ENCODE measurements around the gene CT45A7. TPM values are rescaled to one million over a fixed set of nuclear protein-coding genes. Genes with fewer than 3 reads are reported as not detected.
"Not testable (repeated sequence)": the region's sequence is repeated elsewhere in the genome, so short reads cannot be mapped to it uniquely, and the experiment has no call there.

Gene CT45A7
- not detected for total RNA-seq

- not testable (repeated sequence) for H3K36me3 Mint-ChIP-seq; ATAC-seq; H3K27ac Mint-ChIP-seq; H3K9me3 Mint-ChIP-seq; DNase-seq (ENCODE audit: low spot score in 2 of 2)
Observed at GRCh38 chrX:135837180-135837579, at the start of gene CT45A7. Gene CT45A7 (minus strand): TSS chrX:135837280. CDS start chrX:135833533, 3,747 bp downstream.

- ATAC-seq; H3K9me3 Mint-ChIP-seq; H3K36me3 Mint-ChIP-seq; H3K27ac Mint-ChIP-seq; DNase-seq (ENCODE audit: low spot score in 2 of 2): not testable (repeated sequence)
Observed at GRCh38 chrX:135882741-135883140, 45.7 kb upstream of the CT45A7 start.

GRCh38 chrX:135871712-135872111 lies 34.6 kb upstream of the CT45A7 start, which contains the start of gene CT45A9:
Gene CT45A9 (minus strand): TSS chrX:135871812. CDS start chrX:135868061, 3,751 bp downstream.
- DNase-seq (ENCODE audit: low spot score in 2 of 2); H3K36me3 Mint-ChIP-seq; H3K9me3 Mint-ChIP-seq; H3K27ac Mint-ChIP-seq; ATAC-seq: not testable (repeated sequence)

- not testable (repeated sequence) for H3K9me3 Mint-ChIP-seq; DNase-seq (ENCODE audit: low spot score in 2 of 2); H3K27ac Mint-ChIP-seq; H3K36me3 Mint-ChIP-seq; ATAC-seq
Observed at GRCh38 chrX:135854438-135854837, 17.4 kb upstream of the CT45A7 start, which contains the start of gene CT45A8. Gene CT45A8 (minus strand): TSS chrX:135854538. CDS start chrX:135850783, 3,755 bp downstream.

- DNase-seq (ENCODE audit: low spot score in 2 of 2); H3K27ac Mint-ChIP-seq; H3K36me3 Mint-ChIP-seq; ATAC-seq; H3K9me3 Mint-ChIP-seq: not testable (repeated sequence)
Observed at GRCh38 chrX:135819912-135820311, 17.2 kb downstream of the CT45A7 start, which contains the start of gene CT45A2. Gene CT45A2 (minus strand): TSS chrX:135820012. CDS start chrX:135816265, 3,747 bp downstream.

GRCh38 chrX:135802687-135803086 lies 34.4 kb downstream of the CT45A7 start, which contains the start of gene CT45A6:
Gene CT45A6 (minus strand): TSS chrX:135802787. CDS start chrX:135798993, 3,794 bp downstream.
- H3K9me3 Mint-ChIP-seq; H3K27ac Mint-ChIP-seq; ATAC-seq; H3K36me3 Mint-ChIP-seq; DNase-seq (ENCODE audit: low spot score in 2 of 2): not testable (repeated sequence)

- not testable (repeated sequence) for ATAC-seq; DNase-seq (ENCODE audit: low spot score in 2 of 2); H3K27ac Mint-ChIP-seq; H3K9me3 Mint-ChIP-seq; H3K36me3 Mint-ChIP-seq
Observed at GRCh38 chrX:135785403-135785802, 51.7 kb downstream of the CT45A7 start, which contains the start of gene CT45A5. Gene CT45A5 (minus strand): TSS chrX:135785503. CDS start chrX:135781729, 3,774 bp downstream.

Other genes with a start within 250 kb of the CT45A7 start
- not detected for gene CT45A1, start 123.6 kb downstream of the CT45A7 start, total RNA-seq
- not detected for gene CT45A3, start 69.1 kb downstream of the CT45A7 start, total RNA-seq
- gene CT45A5, start 51.8 kb downstream of the CT45A7 start, total RNA-seq, result under 1 TPM in 1 of 2 donors, not detected in 1; 0.29 TPM
- gene CT45A6, start 34.5 kb downstream of the CT45A7 start, total RNA-seq, result not detected
- not detected for gene CT45A2, start 17.3 kb downstream of the CT45A7 start, total RNA-seq
- not detected for gene CT45A8, start 17.3 kb upstream of the CT45A7 start, total RNA-seq
- not detected for gene CT45A9, start 34.5 kb upstream of the CT45A7 start, total RNA-seq
- gene CT45A10, start 56.2 kb upstream of the CT45A7 start, total RNA-seq, result not detected
- gene SAGE1, start 56.4 kb upstream of the CT45A7 start, total RNA-seq, result not detected
- 10 to 100 TPM; 12.4 to 20.1 TPM for gene MMGT1, start 136.7 kb upstream of the CT45A7 start, total RNA-seq
- gene SLC9A6, start 148.2 kb upstream of the CT45A7 start, total RNA-seq, result 10 to 100 TPM; 11.3 to 12.5 TPM

All from activated naive CD4-positive, alpha-beta T cell treated with anti-CD3 and anti-CD28 coated beads, Interleukin-2, amount 50 U/mL, for 72 hours (primary cell).